GM19023 (cell line): ENCODE results near the gene STXBP1.

Source experiments
- ATAC-seq: cut with Tn5 transposase; IDR thresholded peaks from one replicate; pipeline ENCODE4 v1.9.1; 2021; ENCODE audit warnings: mild to moderate bottlenecking, moderate library complexity; ENCODE audit not compliant: unreplicated experiment

STXBP1 gene

GRCh38 chr9:127712371-127712770 is 100.3 kb downstream of the STXBP1 start:
- ATAC-seq = no peak

GRCh38 chr9:127712867-127713266 is 100.8 kb downstream of the STXBP1 start:
- ATAC-seq = no peak

- no peak for ATAC-seq
These were observed 102.1 kb downstream of the STXBP1 start for GRCh38 chr9:127714020-127714750.

- ATAC-seq = peak; percentile 1
These were observed 102.9 kb downstream of the STXBP1 start for GRCh38 chr9:127714951-127715469.

GRCh38 chr9:127715470-127716337 is 103.6 kb downstream of the STXBP1 start, which contains the start of the genes PTRH1 and TTC16:
TSS of gene PTRH1 (minus strand) at chr9:127715663. CDS start at chr9:127715639, 24 bp downstream.
TSS of gene TTC16 (plus strand) at chr9:127716079. CDS start at chr9:127716146, 67 bp downstream.
- ATAC-seq = peak; percentile 93

GRCh38 chr9:127716412-127716811 is 104.3 kb downstream of the STXBP1 start:
- ATAC-seq = no peak

GRCh38 chr9:127717766-127718165 is 105.7 kb downstream of the STXBP1 start:
- ATAC-seq = no peak

- ATAC-seq = no peak
These were observed 108.2 kb downstream of the STXBP1 start for GRCh38 chr9:127720031-127720864.

- no peak for ATAC-seq
These were observed 108.8 kb downstream of the STXBP1 start for GRCh38 chr9:127720865-127721227.

- ATAC-seq = no peak
These were observed 109.3 kb downstream of the STXBP1 start for GRCh38 chr9:127721391-127721821.

GRCh38 chr9:127722055-127722745 is 110.1 kb downstream of the STXBP1 start:
- no peak for ATAC-seq

- ATAC-seq = no peak
These were observed 110.9 kb downstream of the STXBP1 start for GRCh38 chr9:127723013-127723412.

GRCh38 chr9:127723444-127723843 is 111.4 kb downstream of the STXBP1 start:
- no peak for ATAC-seq

- no peak for ATAC-seq
These were observed 111.9 kb downstream of the STXBP1 start for GRCh38 chr9:127724012-127724411.

GRCh38 chr9:127726871-127727270 is 114.8 kb downstream of the STXBP1 start:
- ATAC-seq = no peak

- no peak for ATAC-seq
These were observed 116.7 kb downstream of the STXBP1 start for GRCh38 chr9:127728808-127729207.

GRCh38 chr9:127729522-127730256 is 117.6 kb downstream of the STXBP1 start:
- ATAC-seq = no peak

- no peak for ATAC-seq
These were observed 118.2 kb downstream of the STXBP1 start for GRCh38 chr9:127730262-127730661.

- ATAC-seq = no peak
These were observed 118.8 kb downstream of the STXBP1 start for GRCh38 chr9:127730799-127731410.
